GM23248 (cell line): ENCODE data around the gene CTRB2. TPM values are rescaled to one million over a fixed set of nuclear protein-coding genes. Genes with fewer than 3 reads are reported as not detected.
A peak's percentile ranks its signal among the peaks of the same experiment; 100 is the strongest.
"Not testable (repeated sequence)": the region's sequence is repeated elsewhere in the genome, so short reads cannot be mapped to it uniquely, and the experiment has no call there.

Experiments
- DNase-seq: peaks from one replicate; pipeline ENCODE4 v3.0.0-alpha.2; 2015
- H2AFZ ChIP-seq: fragments of 200-600 bp; sonication (generic); 2 replicates; pipeline ENCODE4 v1.6.1; 2016; ENCODE audit warnings: antibody characterized with exemption
- H3F3A ChIP-seq: fragments of 200-600 bp; sonication (generic); 2 replicates; pipeline ENCODE4 v1.6.1; 2016; ENCODE audit warnings: mild to moderate bottlenecking, antibody characterized with exemption, mixed run types; ENCODE audit not compliant: insufficient read depth
- H3K27ac ChIP-seq: fragments of 200-600 bp; sonication (generic); 2 replicates; pipeline ENCODE4 v1.5.1; 2016; ENCODE audit warnings: mild to moderate bottlenecking
- H3K27me3 ChIP-seq: fragments of 200-600 bp; sonication (generic); replicated peaks from 2 replicates; pipeline ENCODE4 v1.6.1; 2016; ENCODE audit warnings: mild to moderate bottlenecking; ENCODE audit not compliant: insufficient read depth
- H3K36me3 ChIP-seq: fragments of 200-600 bp; sonication (generic); 2 replicates; pipeline ENCODE4 v1.6.1; 2016; ENCODE audit warnings: low read depth, mild to moderate bottlenecking
- H3K4me1 ChIP-seq: fragments of 200-600 bp; sonication (generic); 2 replicates; pipeline ENCODE4 v1.6.1; 2016; ENCODE audit warnings: mild to moderate bottlenecking; ENCODE audit not compliant: insufficient read depth
- H3K4me2 ChIP-seq: fragments of 200-600 bp; sonication (generic); one replicate; pipeline ENCODE4 v1.6.1; 2016; ENCODE audit warnings: mild to moderate bottlenecking; ENCODE audit not compliant: unreplicated experiment
- H3K4me3 ChIP-seq: fragments of 200-600 bp; sonication (generic); 2 replicates; pipeline ENCODE4 v1.5.1; 2016; ENCODE audit warnings: mild to moderate bottlenecking
- H3K79me2 ChIP-seq: fragments of 200-600 bp; sonication (generic); 2 replicates; pipeline ENCODE4 v1.6.1; 2016; ENCODE audit warnings: mild to moderate bottlenecking; ENCODE audit not compliant: insufficient read depth
- H3K9ac ChIP-seq: fragments of 200-600 bp; sonication (generic); 2 replicates; pipeline ENCODE4 v1.6.1; 2016; ENCODE audit warnings: mild to moderate bottlenecking
- H3K9me2 ChIP-seq: fragments of 200-600 bp; sonication (generic); 2 replicates; pipeline ENCODE4 v1.6.1; 2016; ENCODE audit warnings: mixed run types, mild to moderate bottlenecking, moderate library complexity; ENCODE audit not compliant: insufficient read depth
- H3K9me3 ChIP-seq: fragments of 200-600 bp; sonication (generic); one replicate; pipeline ENCODE4 v1.6.1; 2017; ENCODE audit warnings: low read depth
- H4K20me1 ChIP-seq: fragments of 200-600 bp; sonication (generic); 2 replicates; pipeline ENCODE4 v1.6.0; 2016; ENCODE audit not compliant: insufficient read depth
- EZH2 ChIP-seq: fragments of 200-600 bp; sonication (generic); IDR thresholded peaks from 2 replicates; pipeline ENCODE4 v1.6.1; 2018; ENCODE audit warnings: antibody characterized with exemption, mild to moderate bottlenecking; ENCODE audit not compliant: insufficient read depth, poor library complexity, severe bottlenecking
- EZH2phosphoT487 ChIP-seq: fragments of 200-600 bp; sonication (generic); IDR thresholded peaks from 2 replicates; pipeline ENCODE4 v1.6.1; 2018; ENCODE audit warnings: antibody characterized with exemption, moderate library complexity, mild to moderate bottlenecking, low read depth; ENCODE audit not compliant: insufficient read depth
- WGBS, 2 experiments: methylation state at CpG; one replicate each; pipeline ENCODE4 v1.1.6; 2015 to 2017; ENCODE audit warnings: low lambda C conversion rate in 2 of 2, low coverage in 1 of 2; ENCODE audit errors: missing lambda C conversion rate in 2 of 2; 5-methylcytosine and 5-hydroxymethylcytosine counted together
- in situ Hi-C: fragments of 300-500 bp; cut with MboI; formaldehyde crosslinking; loops from 2 replicates; pipeline ENCODE4 v1.15.0; 2020
- polyA plus RNA-seq: library from polyadenylated mRNA; unstranded; fragments of >200 nt; fragmentation: Nextera tagmentation; extraction: Ambion mirVana; gene quantifications from 2 replicates; pipeline ENCODE4 v1.2.1, GENCODE V29; 2016
- total RNA-seq: library from RNA; depleted of rRNA; stranded (reverse); fragments of >200 nt; shearing (Covaris generic); gene quantifications from 2 replicates; pipeline ENCODE4 v1.2.3, GENCODE V29; 2014

The CTRB2 gene
- total and polyA plus RNA-seq, 2 experiments from 2014 or later, result not detected

- Histone ChIP-seq H3K4me2 (no peak overlapping the region), H3K9me3 (no peaks in the 10 kb centered on the region), H2AFZ (no peak overlapping the region), H3K27me3 (no peaks in the 10 kb centered on the region), H4K20me1 (no peaks in the 10 kb centered on the region), H3K36me3 (no peaks in the 10 kb centered on the region; the same call in 1 of the 2 replicates), H3K4me1 (peaks cover 62% of the 10 kb centered on the region), H3K79me2 (peaks cover 90% of the 10 kb centered on the region), H3F3A (peaks cover 36% of the 10 kb centered on the region), H3K9me2 (no peaks in the 10 kb centered on the region), H3K9ac (no peak overlapping the region; the same call in 1 of the 2 replicates), H3K4me3 (no peak overlapping the region), H3K27ac (0 out of 2 replicates have a peak overlapping the region, but pooled peaks have one; percentile 5)
- TF ChIP-seq EZH2 (no peak), EZH2phosphoT487 (no peak)
- no peak for DNase-seq
- 77 to 89% methylated on average over 11 to 13 of the region's 13 CpGs for WGBS, 2 experiments
- in situ Hi-C loops, result no loop called here
Observed at GRCh38 chr16:75241955-75242354, 35.0 kb upstream of the CTRB2 start.

GRCh38 chr16:75241412-75241811 is 34.5 kb upstream of the CTRB2 start:
- Histone ChIP-seq H3K79me2 (peaks cover 90% of the 10 kb centered on the region), H3K4me1 (peaks cover 56% of the 10 kb centered on the region), H3K27me3 (no peaks in the 10 kb centered on the region), H2AFZ (no peak overlapping the region), H3K36me3 (no peaks in the 10 kb centered on the region; the same call in 1 of the 2 replicates), H3F3A (peaks cover 30% of the 10 kb centered on the region), H4K20me1 (no peaks in the 10 kb centered on the region), H3K4me3 (no peak overlapping the region), H3K9me2 (no peaks in the 10 kb centered on the region), H3K9ac (no peak overlapping the region; the same call in 1 of the 2 replicates), H3K9me3 (no peaks in the 10 kb centered on the region), H3K27ac (0 out of 2 replicates have a peak overlapping the region, but pooled peaks have one; percentile 5), H3K4me2 (no peak overlapping the region)
- 79 to 82% methylated on average over 7 of the region's 8 CpGs for WGBS, 2 experiments
- no peak for DNase-seq
- TF ChIP-seq EZH2phosphoT487, result no peak
- no peak for TF ChIP-seq EZH2
- in situ Hi-C loops, result no loop called here

- H3K27me3 ChIP-seq, in situ Hi-C loops, H3K36me3 ChIP-seq, H3K4me2 ChIP-seq, H3K9me2 ChIP-seq, H3K9me3 ChIP-seq, DNase-seq, H3K4me3 ChIP-seq, H2AFZ ChIP-seq, H4K20me1 ChIP-seq: not testable (repeated sequence)
- Histone ChIP-seq H3K27ac (peak overlapping the region; percentile 99; the same call in 1 of the 2 replicates), H3K9ac (peak overlapping the region; percentile 91; the same call in 1 of the 2 replicates), H3K4me1 (peaks cover 49% of the 10 kb centered on the region), H3K79me2 (peaks cover 91% of the 10 kb centered on the region), H3F3A (peaks cover 22% of the 10 kb centered on the region)
- WGBS, 2 experiments, result 85 to 86% methylated on average over 7 of the region's 7 CpGs
Observed at GRCh38 chr16:75240633-75241032, 33.7 kb upstream of the CTRB2 start.

GRCh38 chr16:75239542-75240122 is 32.7 kb upstream of the CTRB2 start:
- H3K36me3 ChIP-seq, result peaks cover 3% of the 10 kb centered on the region; the same call in 1 of the 2 replicates
- H3K4me3 ChIP-seq, result no peak overlapping the region
- H3K27ac ChIP-seq, result peak overlapping the region; percentile 99
- no peak overlapping the region for H3K4me2 ChIP-seq
- peaks cover 42% of the 10 kb centered on the region for H3K4me1 ChIP-seq
- 67 to 76% methylated on average over 13 to 19 of the region's 19 CpGs for WGBS, 2 experiments
- no peaks in the 10 kb centered on the region for H3K9me2 ChIP-seq
- no peaks in the 10 kb centered on the region for H3K27me3 ChIP-seq
- H2AFZ ChIP-seq, result no peak overlapping the region
- peaks cover 98% of the 10 kb centered on the region for H3K79me2 ChIP-seq
- no peaks in the 10 kb centered on the region for H3K9me3 ChIP-seq
- H3K9ac ChIP-seq, result peak overlapping the region; percentile 91
- TF ChIP-seq EZH2phosphoT487 (no peak), EZH2 (no peak)
- in situ Hi-C loops, result no loop called here
- H4K20me1 ChIP-seq, result no peaks in the 10 kb centered on the region
- H3F3A ChIP-seq, result peaks cover 19% of the 10 kb centered on the region
- DNase-seq, result no peak
